HG03469 (cell line): ENCODE results near the gene RGS6.

ENCODE experiments used
- ATAC-seq: cut with Tn5 transposase; IDR thresholded peaks from one replicate; pipeline ENCODE4 v1.9.1; 2021; ENCODE audit warnings: mild to moderate bottlenecking, moderate library complexity, moderate number of reproducible peaks; ENCODE audit not compliant: unreplicated experiment

RGS6 gene

GRCh38 chr14:72141084-72141483 is 208.9 kb downstream of the RGS6 start:
- ATAC-seq = no peak

- ATAC-seq = no peak
Measured at GRCh38 chr14:72142328-72142727, 210.1 kb downstream of the RGS6 start.

GRCh38 chr14:72146241-72146640 is 214.0 kb downstream of the RGS6 start:
- ATAC-seq = no peak

GRCh38 chr14:72154645-72155378 is 222.6 kb downstream of the RGS6 start:
- ATAC-seq = no peak

- no peak for ATAC-seq
Measured at GRCh38 chr14:72155379-72155993, 223.3 kb downstream of the RGS6 start.

GRCh38 chr14:72164420-72165228 is 232.4 kb downstream of the RGS6 start:
- no peak for ATAC-seq

GRCh38 chr14:72165229-72165698 is 233.0 kb downstream of the RGS6 start:
- no peak for ATAC-seq

- ATAC-seq = no peak
Measured at GRCh38 chr14:72169521-72169920, 237.3 kb downstream of the RGS6 start.

- no peak for ATAC-seq
Measured at GRCh38 chr14:72172049-72172448, 239.8 kb downstream of the RGS6 start.

GRCh38 chr14:72172597-72172996 is 240.4 kb downstream of the RGS6 start:
- no peak for ATAC-seq

GRCh38 chr14:72173038-72173720 is 240.9 kb downstream of the RGS6 start:
- ATAC-seq = no peak

- ATAC-seq = no peak
Measured at GRCh38 chr14:72177251-72177650, 245.0 kb downstream of the RGS6 start.

- no peak for ATAC-seq
Measured at GRCh38 chr14:72178517-72178916, 246.3 kb downstream of the RGS6 start.

- no peak for ATAC-seq
Measured at GRCh38 chr14:72182708-72183432, 250.6 kb downstream of the RGS6 start.

- no peak for ATAC-seq
Measured at GRCh38 chr14:72183631-72184030, 251.4 kb downstream of the RGS6 start.

- no peak for ATAC-seq
Measured at GRCh38 chr14:72186523-72186922, 254.3 kb downstream of the RGS6 start.

GRCh38 chr14:72196237-72197015 is 264.2 kb downstream of the RGS6 start:
- ATAC-seq = no peak

- ATAC-seq = no peak
Measured at GRCh38 chr14:72201645-72202044, 269.4 kb downstream of the RGS6 start.

- ATAC-seq = no peak
Measured at GRCh38 chr14:72213424-72213823, 281.2 kb downstream of the RGS6 start.

GRCh38 chr14:72215080-72215479 is 282.9 kb downstream of the RGS6 start:
- no peak for ATAC-seq
